ENCODE data around the gene CYBRD1. TPM values are rescaled to one million over a fixed set of nuclear protein-coding genes. Genes with fewer than 3 reads are reported as not detected.

The CYBRD1 gene
- total RNA-seq, 2 donors from 2014 or later: 34.6 to 59.7 TPM

GRCh38 chr2:171590116-171590515, 67.8 kb downstream of the CYBRD1 start:
- intact Hi-C loops (cut with DNase I): no loop called here
- no peak for DNase-seq
- no peak overlapping the region for H3K27ac ChIP-seq
- no peak for ATAC-seq
- no peaks in the 10 kb centered on the region for H3K27me3 ChIP-seq
- no peak overlapping the region for H3K4me3 ChIP-seq
- H3K4me1 ChIP-seq: no peaks in the 10 kb centered on the region
- WGBS, 2 donors: 77 to 91% methylated on average over 1 of the region's 1 CpG
- TF ChIP-seq, protein P1, sequence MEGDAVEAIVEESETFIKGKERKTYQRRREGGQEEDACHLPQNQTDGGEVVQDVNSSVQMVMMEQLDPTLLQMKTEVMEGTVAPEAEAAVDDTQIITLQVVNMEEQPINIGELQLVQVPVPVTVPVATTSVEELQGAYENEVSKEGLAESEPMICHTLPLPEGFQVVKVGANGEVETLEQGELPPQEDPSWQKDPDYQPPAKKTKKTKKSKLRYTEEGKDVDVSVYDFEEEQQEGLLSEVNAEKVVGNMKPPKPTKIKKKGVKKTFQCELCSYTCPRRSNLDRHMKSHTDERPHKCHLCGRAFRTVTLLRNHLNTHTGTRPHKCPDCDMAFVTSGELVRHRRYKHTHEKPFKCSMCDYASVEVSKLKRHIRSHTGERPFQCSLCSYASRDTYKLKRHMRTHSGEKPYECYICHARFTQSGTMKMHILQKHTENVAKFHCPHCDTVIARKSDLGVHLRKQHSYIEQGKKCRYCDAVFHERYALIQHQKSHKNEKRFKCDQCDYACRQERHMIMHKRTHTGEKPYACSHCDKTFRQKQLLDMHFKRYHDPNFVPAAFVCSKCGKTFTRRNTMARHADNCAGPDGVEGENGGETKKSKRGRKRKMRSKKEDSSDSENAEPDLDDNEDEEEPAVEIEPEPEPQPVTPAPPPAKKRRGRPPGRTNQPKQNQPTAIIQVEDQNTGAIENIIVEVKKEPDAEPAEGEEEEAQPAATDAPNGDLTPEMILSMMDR (IDR thresholded peaks at IDR 0.05): no peak
- no peak for TF ChIP-seq POLR2A (IDR thresholded peaks at IDR 0.05)
- no peaks in the 10 kb centered on the region for H3K36me3 ChIP-seq (replicated peaks in 1 of 2; ENCODE audit: insufficient read depth in 1 of 2, low read depth in 2 of 2)
- H3K9me3 ChIP-seq: no peaks in the 10 kb centered on the region

DNA sequence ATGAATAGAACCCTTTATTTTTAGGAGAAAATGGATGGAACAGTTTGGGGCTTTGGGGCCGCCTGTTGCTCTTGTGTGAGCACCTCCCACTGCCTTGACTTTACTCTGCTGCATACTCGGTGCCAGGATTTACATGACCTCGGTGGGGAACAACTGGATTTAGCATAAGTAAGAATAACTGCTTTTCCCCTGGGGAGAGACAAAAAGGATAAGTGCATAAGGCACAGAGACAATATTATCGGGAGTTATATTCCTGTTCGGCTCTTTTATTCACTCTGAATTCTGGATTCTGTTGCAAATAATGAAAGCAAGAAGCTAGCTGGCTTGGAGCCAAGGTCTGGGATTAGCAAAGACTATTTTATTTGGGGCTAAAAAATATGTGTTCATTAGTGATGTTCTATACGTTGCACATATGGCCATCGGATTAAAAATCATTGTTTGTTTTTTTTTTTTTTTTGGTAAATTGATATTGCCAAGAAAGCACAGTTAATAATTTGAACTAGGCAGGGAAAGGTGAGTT, 69.8 kb downstream of the CYBRD1 start:
- H3K27me3 ChIP-seq: no peaks in the 10 kb centered on the region
- no peaks in the 10 kb centered on the region for H3K4me1 ChIP-seq
- no peak overlapping the region for H3K4me3 ChIP-seq
- no peaks in the 10 kb centered on the region for H3K9me3 ChIP-seq
- 39 to 50% methylated on average over 7 of the region's 7 CpGs for WGBS, 2 donors
- intact Hi-C loops (cut with DNase I): no loop called here
- H3K27ac ChIP-seq: no peak overlapping the region
- no peaks in the 10 kb centered on the region for H3K36me3 ChIP-seq (replicated peaks in 1 of 2; ENCODE audit: insufficient read depth in 1 of 2, low read depth in 2 of 2)
- ATAC-seq (no peak), DNase-seq (peak in 1 of 4 donors; percentile 23)
- TF ChIP-seq POLR2A (IDR thresholded peaks at IDR 0.05): no peak
- TF ChIP-seq, protein P1 (IDR thresholded peaks at IDR 0.05): no peak

- TF ChIP-seq POLR2A (IDR thresholded peaks at IDR 0.05): no peak
- TF ChIP-seq, protein P1 (IDR thresholded peaks at IDR 0.05): no peak
Measured at GRCh38 chr2:171595456-171595855, 73.2 kb downstream of the CYBRD1 start.

DNA sequence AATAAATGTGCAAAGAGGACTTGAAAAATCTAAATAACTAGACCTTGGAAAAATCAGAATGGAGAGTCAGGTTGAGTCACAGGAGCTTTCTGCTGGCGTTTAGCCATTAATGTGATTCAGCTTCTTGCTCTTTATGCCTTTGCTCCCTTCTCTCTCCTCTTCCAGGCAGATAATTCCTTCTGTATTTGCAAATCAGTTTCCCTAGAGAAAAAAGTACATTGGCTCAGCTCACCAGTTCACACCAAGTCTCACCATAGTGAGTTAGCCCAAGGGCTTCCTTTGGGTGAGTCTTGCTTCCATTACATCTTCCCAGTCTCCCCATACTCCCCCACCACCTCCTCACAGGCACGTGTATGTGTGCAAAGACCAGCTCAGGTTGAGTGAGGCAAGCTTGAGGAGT, 73.6 kb downstream of the CYBRD1 start:
- H3K27ac ChIP-seq: no peak overlapping the region
- no peaks in the 10 kb centered on the region for H3K9me3 ChIP-seq
- intact Hi-C loops (cut with DNase I): no loop called here
- no peak for DNase-seq
- H3K4me1 ChIP-seq: no peaks in the 10 kb centered on the region
- H3K4me3 ChIP-seq: no peak overlapping the region
- no peaks in the 10 kb centered on the region for H3K36me3 ChIP-seq (replicated peaks in 1 of 2; ENCODE audit: insufficient read depth in 1 of 2, low read depth in 2 of 2)
- no peak for ATAC-seq
- H3K27me3 ChIP-seq: no peaks in the 10 kb centered on the region
- TF ChIP-seq POLR2A (IDR thresholded peaks at IDR 0.05): no peak
- TF ChIP-seq, protein P1 (IDR thresholded peaks at IDR 0.05): no peak
- 55 to 56% methylated on average over 2 of the region's 2 CpGs for WGBS, 2 donors

More at GRCh38 chr2:171595456-171595855, 73.2 kb downstream of the CYBRD1 start:
- H3K27me3 ChIP-seq: no peaks in the 10 kb centered on the region
- no peaks in the 10 kb centered on the region for H3K4me1 ChIP-seq
- H3K27ac ChIP-seq: no peak overlapping the region
- H3K4me3 ChIP-seq: no peak overlapping the region
- no peak for DNase-seq
- no peaks in the 10 kb centered on the region for H3K9me3 ChIP-seq
- H3K36me3 ChIP-seq (replicated peaks in 1 of 2; ENCODE audit: insufficient read depth in 1 of 2, low read depth in 2 of 2): no peaks in the 10 kb centered on the region
- ATAC-seq: no peak
- intact Hi-C loops (cut with DNase I): no loop called here

GRCh38 chr2:171598713-171599319, 76.5 kb downstream of the CYBRD1 start:
- Histone ChIP-seq H3K9me3 (no peaks in the 10 kb centered on the region), H3K27me3 (no peaks in the 10 kb centered on the region), H3K4me3 (no peak overlapping the region), H3K4me1 (no peaks in the 10 kb centered on the region), H3K27ac (no peak overlapping the region), H3K36me3 (replicated peaks in 1 of 2; ENCODE audit: insufficient read depth in 1 of 2, low read depth in 2 of 2) (no peaks in the 10 kb centered on the region)
- peak; percentile 37 to 59 (median 50) for DNase-seq
- intact Hi-C loops (cut with DNase I): no loop called here
- 9 to 10% methylated on average over 7 of the region's 7 CpGs for WGBS, 2 donors
- peak; percentile 71 for ATAC-seq
- TF ChIP-seq, protein P1 (IDR thresholded peaks at IDR 0.05): peak; percentile 32 to 75 (median 64)
- TF ChIP-seq POLR2A (IDR thresholded peaks at IDR 0.05): no peak
